GM23338 (cell line): ENCODE data around the gene MYLK. TPM values are rescaled to one million over a fixed set of nuclear protein-coding genes. Genes with fewer than 3 reads are reported as not detected.

Experiments used
- ATAC-seq: fragments of 200-7000 bp; cut with Tn5 transposase; 3 replicates; pipeline ENCODE4 v1.9.1; 2020
- DNase-seq: peaks from one replicate; pipeline ENCODE4 v3.0.0-alpha.2; 2015; ENCODE audit warnings: low spot score
- H2AFZ ChIP-seq: fragments of 200-600 bp; sonication (generic); 2 replicates; pipeline ENCODE4 v1.8.0; 2016; ENCODE audit warnings: antibody characterized with exemption, mild to moderate bottlenecking, moderate library complexity
- H3F3A ChIP-seq: fragments of 200-600 bp; sonication (generic); replicated peaks from 2 replicates; pipeline ENCODE4 v1.8.0; 2017; ENCODE audit warnings: antibody characterized with exemption, mixed run types, low read depth
- H3K27ac ChIP-seq: fragments of 200-600 bp; sonication (generic); 2 replicates; pipeline ENCODE4 v1.6.1; 2016; ENCODE audit warnings: low read depth
- H3K27me3 ChIP-seq: fragments of 200-600 bp; sonication (generic); 2 replicates; pipeline ENCODE4 v1.8.0; 2016; ENCODE audit warnings: mild to moderate bottlenecking, mixed run types, moderate library complexity; ENCODE audit not compliant: insufficient read depth
- H3K36me3 ChIP-seq: fragments of 200-600 bp; sonication (generic); 2 replicates; pipeline ENCODE4 v1.8.0; 2016; ENCODE audit warnings: mild to moderate bottlenecking; ENCODE audit not compliant: insufficient read depth
- H3K4me1 ChIP-seq: fragments of 200-600 bp; sonication (generic); 2 replicates; pipeline ENCODE4 v1.8.0; 2016; ENCODE audit warnings: mild to moderate bottlenecking, moderate library complexity; ENCODE audit not compliant: insufficient read depth
- H3K4me2 ChIP-seq: fragments of 200-600 bp; sonication (generic); 2 replicates; pipeline ENCODE4 v1.7.1; 2017; ENCODE audit warnings: mixed run types
- H3K4me3 ChIP-seq: fragments of 200-600 bp; sonication (generic); 2 replicates; pipeline ENCODE4 v1.6.1; 2016; ENCODE audit warnings: mixed run types
- H3K79me2 ChIP-seq: fragments of 200-600 bp; sonication (generic); replicated peaks from 2 replicates; pipeline ENCODE4 v1.8.0; 2017; ENCODE audit warnings: mild to moderate bottlenecking; ENCODE audit not compliant: insufficient read depth
- H3K9me2 ChIP-seq: fragments of 200-600 bp; sonication (generic); 2 replicates; pipeline ENCODE4 v1.8.0; 2017; ENCODE audit not compliant: insufficient read depth
- H4K20me1 ChIP-seq: fragments of 200-600 bp; sonication (generic); replicated peaks from 2 replicates; pipeline ENCODE4 v1.8.0; 2017; ENCODE audit warnings: mild to moderate bottlenecking; ENCODE audit not compliant: insufficient read depth
- H3K27ac Mint-ChIP-seq: 2 replicates; pipeline ENCODE4 v1.8.0; 2020; ENCODE audit warnings: inconsistent platforms, mild to moderate bottlenecking, moderate library complexity, mixed read lengths
- H3K27me3 Mint-ChIP-seq: 3 replicates; pipeline ENCODE4 v1.8.0; 2022; ENCODE audit warnings: low read depth, mild to moderate bottlenecking, moderate library complexity, mixed read lengths, inconsistent platforms; ENCODE audit not compliant: insufficient read depth, poor library complexity
- H3K36me3 Mint-ChIP-seq: 3 replicates; pipeline ENCODE4 v1.8.0; 2021; ENCODE audit warnings: low read depth, mild to moderate bottlenecking, inconsistent platforms, moderate library complexity, mixed read lengths
- H3K4me1 Mint-ChIP-seq: 3 replicates; pipeline ENCODE4 v1.8.0; 2020; ENCODE audit warnings: mild to moderate bottlenecking, inconsistent platforms, mixed read lengths
- H3K4me3 Mint-ChIP-seq: 3 replicates; pipeline ENCODE4 v1.8.0; 2021; ENCODE audit warnings: moderate library complexity, mild to moderate bottlenecking, inconsistent platforms, mixed read lengths
- H3K9me3 Mint-ChIP-seq: 3 replicates; pipeline ENCODE4 v1.8.0; 2020; ENCODE audit warnings: moderate library complexity, mild to moderate bottlenecking, inconsistent platforms, mixed read lengths
- CREB1 ChIP-seq: fragments of 250-450 bp; sonication (Bioruptor Pico); IDR thresholded peaks from 2 replicates; pipeline ENCODE4 v1.5.0; 2020; ENCODE audit warnings: low read depth, mild to moderate bottlenecking, moderate library complexity
- CTCF ChIP-seq, 2 experiments: fragments of 200-600 bp in 1 of 2; sonication (generic) in 1 of 2; conservative IDR thresholded peaks; 2 replicates each; pipeline versions ENCODE4 v1.5.1 to v1.6.1; 2016 to 2017; ENCODE audit warnings: antibody characterized with exemption in 2 of 2, low read depth in 2 of 2, mild to moderate bottlenecking in 2 of 2, moderate library complexity in 1 of 2
- EZH2 ChIP-seq: fragments of 200-600 bp; sonication (generic); IDR thresholded peaks from one replicate; pipeline ENCODE4 v1.8.0; 2017; ENCODE audit warnings: antibody characterized with exemption, mild to moderate bottlenecking, low read depth; ENCODE audit not compliant: unreplicated experiment
- EZH2phosphoT487 ChIP-seq: fragments of 200-600 bp; sonication (generic); IDR thresholded peaks from one replicate; pipeline ENCODE4 v1.8.1; 2018; ENCODE audit warnings: antibody characterized with exemption; ENCODE audit not compliant: unreplicated experiment
- JUNB ChIP-seq: IDR thresholded peaks from one replicate; pipeline ENCODE4 v1.6.1; 2016; ENCODE audit warnings: antibody characterized with exemption; ENCODE audit not compliant: unreplicated experiment
- NANOG ChIP-seq: IDR thresholded peaks from 2 replicates; pipeline ENCODE4 v1.6.1; 2016; ENCODE audit warnings: antibody characterized with exemption, borderline replicate concordance
- REST ChIP-seq: IDR thresholded peaks from one replicate; pipeline ENCODE4 v1.6.1; 2018; ENCODE audit warnings: antibody characterized with exemption; ENCODE audit not compliant: unreplicated experiment
- ZNF114 ChIP-seq: fragments of 250-450 bp; sonication (Bioruptor Pico); IDR thresholded peaks from 2 replicates; pipeline ENCODE4 v1.5.0; 2020; ENCODE audit warnings: mild to moderate bottlenecking, moderate library complexity
- ZNF331 ChIP-seq: fragments of 250-450 bp; sonication (Bioruptor Pico); IDR thresholded peaks from 2 replicates; pipeline ENCODE4 v1.5.0; 2020; ENCODE audit warnings: low read depth, mild to moderate bottlenecking, moderate library complexity
- ZNF462 ChIP-seq: fragments of 250-450 bp; sonication (Bioruptor Pico); IDR thresholded peaks from 2 replicates; pipeline ENCODE4 v1.5.0; 2020; ENCODE audit warnings: mild to moderate bottlenecking, moderate library complexity
- polyA plus RNA-seq: library from polyadenylated mRNA; unstranded; fragments of >200 nt; fragmentation: Nextera tagmentation; extraction: Ambion mirVana; gene quantifications from 2 replicates; pipeline ENCODE4 v1.2.1, GENCODE V29; 2016
- total RNA-seq: library from RNA; depleted of rRNA; stranded (reverse); fragments of >200 nt; shearing (Covaris generic); gene quantifications from 2 replicates; pipeline ENCODE4 v1.2.3, GENCODE V29; 2014

MYLK gene
- total and polyA plus RNA-seq, 2 experiments from 2014 or later = 11.5 to 17.9 TPM

- no peak for TF ChIP-seq ZNF462
- no peak for TF ChIP-seq ZNF114 (CRISPR knock-in tag)
- TF ChIP-seq ZNF331 (CRISPR knock-in tag) = no peak
- TF ChIP-seq EZH2 = no peak
- TF ChIP-seq CREB1 (CRISPR knock-in tag) = no peak
These were observed 124.3 kb downstream of the MYLK start (continued) for GRCh38 chr3:123759871-123760270.

- Histone ChIP-seq H3F3A (no peaks in the 10 kb centered on the region), H3K27ac (no peak overlapping the region), H2AFZ (no peak overlapping the region), H3K27me3 (no peaks in the 10 kb centered on the region), H3K4me1 (no peaks in the 10 kb centered on the region), H4K20me1 (no peaks in the 10 kb centered on the region), H3K4me2 (no peak overlapping the region), H3K79me2 (no peaks in the 10 kb centered on the region), H3K4me3 (no peak overlapping the region), H3K9me2 (peaks cover 8% of the 10 kb centered on the region; the same call in 1 of the 2 replicates), H3K36me3 (no peaks in the 10 kb centered on the region)
- no peak for TF ChIP-seq ZNF114 (CRISPR knock-in tag)
- TF ChIP-seq JUNB = no peak
- TF ChIP-seq EZH2 = no peak
- TF ChIP-seq EZH2phosphoT487 = no peak
- TF ChIP-seq CTCF (conservative IDR thresholded peaks at IDR 0.05; ENCODE audit: low read depth in 2 of 2) = no peak
- TF ChIP-seq REST = no peak
- TF ChIP-seq NANOG = no peak
- Mint-ChIP-seq H3K36me3 (no peaks in the 10 kb centered on the region), H3K4me3 (no peak overlapping the region), H3K27me3 (no peaks in the 10 kb centered on the region), H3K9me3 (no peaks in the 10 kb centered on the region), H3K27ac (no peak overlapping the region), H3K4me1 (no peaks in the 10 kb centered on the region; the same call in 2 of the 3 replicates)
- no peak for DNase-seq
- no peak for ATAC-seq
These were observed 124.8 kb downstream of the MYLK start for GRCh38 chr3:123759311-123759710.
